ENCODE measurements around the gene ARL6. TPM values are rescaled to one million over a fixed set of nuclear protein-coding genes. Genes with fewer than 3 reads are reported as not detected.

ARL6 gene
- total RNA-seq (ENCODE audit: low replicate concordance), result 5.6 and 6.0 TPM in 2 replicates
- long read RNA-seq, full-length matches to known transcripts, result 7 of 10 reads
- long read RNA-seq, partial matches to known transcripts, result 1 of 10 reads
- long read RNA-seq, other reads (novel, unspliced or antisense), result 2 of 10 reads

- Mint-ChIP-seq H3K4me1 (ENCODE audit: unreplicated experiment) (peaks cover 27% of the 10 kb centered on the region), H3K9me3 (no peaks in the 10 kb centered on the region), H3K36me3 (peaks cover 3% of the 10 kb centered on the region), H3K27me3 (no peaks in the 10 kb centered on the region), H3K27ac (peak within 1 kb of the TSS; percentile 94), H3K4me3 (peak within 1 kb of the TSS; percentile 99)
- peak; percentile 15 for TF ChIP-seq CTCF (conservative IDR thresholded peaks at IDR 0.05)
- peak; percentile 82 for DNase-seq (ENCODE audit: extremely low spot score, unreplicated experiment)
These were observed at the start of gene ARL6 for GRCh38 chr3:97764407-97765238. TSS of gene ARL6 (plus strand) at chr3:97764758. CDS start at chr3:97768108, 3,350 bp downstream.

- H3K36me3 Mint-ChIP-seq, result no peaks in the 10 kb centered on the region
- H3K27ac Mint-ChIP-seq, result no peak overlapping the region
- peak; percentile 97 for TF ChIP-seq CTCF (conservative IDR thresholded peaks at IDR 0.05)
- no peaks in the 10 kb centered on the region for H3K9me3 Mint-ChIP-seq
- H3K4me1 Mint-ChIP-seq (ENCODE audit: unreplicated experiment), result no peaks in the 10 kb centered on the region
- H3K27me3 Mint-ChIP-seq, result no peaks in the 10 kb centered on the region
- no peak overlapping the region for H3K4me3 Mint-ChIP-seq
- peak; percentile 73 for DNase-seq (ENCODE audit: extremely low spot score, unreplicated experiment)
These were observed 45.3 kb upstream of the ARL6 start for GRCh38 chr3:97719156-97719821.

- H3K4me3 Mint-ChIP-seq, result no peak overlapping the region
These were observed 44.1 kb upstream of the ARL6 start for GRCh38 chr3:97720417-97720816.

GRCh38 chr3:97721446-97721845 is 43.1 kb upstream of the ARL6 start:
- H3K9me3 Mint-ChIP-seq, result no peaks in the 10 kb centered on the region
- no peak overlapping the region for H3K27ac Mint-ChIP-seq
- no peaks in the 10 kb centered on the region for H3K36me3 Mint-ChIP-seq
- no peak for DNase-seq (ENCODE audit: extremely low spot score, unreplicated experiment)
- H3K27me3 Mint-ChIP-seq, result no peaks in the 10 kb centered on the region
- H3K4me1 Mint-ChIP-seq (ENCODE audit: unreplicated experiment), result no peaks in the 10 kb centered on the region
- TF ChIP-seq CTCF (conservative IDR thresholded peaks at IDR 0.05), result no peak
- no peak overlapping the region for H3K4me3 Mint-ChIP-seq

More at GRCh38 chr3:97720417-97720816, 44.1 kb upstream of the ARL6 start:
- no peak for TF ChIP-seq CTCF (conservative IDR thresholded peaks at IDR 0.05)
- H3K9me3 Mint-ChIP-seq, result no peaks in the 10 kb centered on the region
- H3K4me1 Mint-ChIP-seq (ENCODE audit: unreplicated experiment), result no peaks in the 10 kb centered on the region
- no peaks in the 10 kb centered on the region for H3K36me3 Mint-ChIP-seq
- no peak overlapping the region for H3K27ac Mint-ChIP-seq
- DNase-seq (ENCODE audit: extremely low spot score, unreplicated experiment), result no peak
- H3K27me3 Mint-ChIP-seq, result no peaks in the 10 kb centered on the region

GRCh38 chr3:97736928-97737327 is 27.6 kb upstream of the ARL6 start:
- Mint-ChIP-seq H3K36me3 (no peaks in the 10 kb centered on the region), H3K9me3 (no peaks in the 10 kb centered on the region), H3K4me3 (no peak overlapping the region), H3K4me1 (ENCODE audit: unreplicated experiment) (no peaks in the 10 kb centered on the region), H3K27me3 (peaks cover 15% of the 10 kb centered on the region), H3K27ac (no peak overlapping the region)
- no peak for TF ChIP-seq CTCF (conservative IDR thresholded peaks at IDR 0.05)
- no peak for DNase-seq (ENCODE audit: extremely low spot score, unreplicated experiment)

Measured in type B pancreatic cell (in vitro differentiated cells).